ENCODE results near the gene KLC1. TPM values are rescaled to one million over a fixed set of nuclear protein-coding genes. Genes with fewer than 3 reads are reported as not detected.

The KLC1 gene
- total RNA-seq, 3 donors from 2014 or later (not counting 1 experiment from before 2014, with no cell fraction given): 144 to 200 (median 178) TPM

GRCh38 chr14:103724116-103724515, 95.1 kb downstream of the KLC1 start:
- Histone ChIP-seq H3K36me3 (ENCODE audit: control insufficient read depth, insufficient read depth, low read length) (peaks cover 5% of the 10 kb centered on the region), H3K27me3 (ENCODE audit: control insufficient read depth, insufficient read depth, low read length) (no peaks in the 10 kb centered on the region), H3K9me3 (ENCODE audit: control insufficient read depth, insufficient read depth, low read length) (no peaks in the 10 kb centered on the region), H3K4me3 (ENCODE audit: low read length) (no peak overlapping the region), H3K27ac (ENCODE audit: low read length) (no peak overlapping the region), H3K4me1 (ENCODE audit: control insufficient read depth, insufficient read depth, low read length) (no peaks in the 10 kb centered on the region)
- Mint-ChIP-seq H3K36me3 (no peaks in the 10 kb centered on the region), H3K4me3 (no peak overlapping the region), H3K4me1 (peaks cover 0 to 5% of the 10 kb centered on the region in 2 donors), H3K27ac (no peak overlapping the region), H3K9me3 (no peaks in the 10 kb centered on the region), H3K27me3 (ENCODE audit: low read depth in 2 of 2) (no peaks in the 10 kb centered on the region)
- ATAC-seq (no peak), DNase-seq (no peak)
- TF ChIP-seq CTCF (IDR thresholded peaks at IDR 0.05): no peak
- whole genome bisulfite sequencing (ENCODE audit: insufficient coverage): 81% methylated on average over 20 of the region's 20 CpGs
- intact Hi-C loops (cut with micrococcal nuclease): no loop called here

- no peaks in the 10 kb centered on the region for H3K36me3 Mint-ChIP-seq
- no peak for ATAC-seq
- no peak overlapping the region for H3K4me3 ChIP-seq (ENCODE audit: low read length)
- H3K27me3 Mint-ChIP-seq (ENCODE audit: low read depth in 2 of 2): no peaks in the 10 kb centered on the region
- TF ChIP-seq CTCF (IDR thresholded peaks at IDR 0.05): no peak
- H3K4me3 Mint-ChIP-seq: no peak overlapping the region
- WGBS (ENCODE audit: insufficient coverage): 95% methylated on average over 29 of the region's 29 CpGs
- H3K27me3 ChIP-seq (ENCODE audit: control insufficient read depth, insufficient read depth, low read length): no peaks in the 10 kb centered on the region
- no peak overlapping the region for H3K27ac Mint-ChIP-seq
- peaks cover 12% of the 10 kb centered on the region for H3K36me3 ChIP-seq (ENCODE audit: control insufficient read depth, insufficient read depth, low read length)
- no peaks in the 10 kb centered on the region for H3K9me3 ChIP-seq (ENCODE audit: control insufficient read depth, insufficient read depth, low read length)
- intact Hi-C loops (cut with micrococcal nuclease): no loop called here
- H3K4me1 ChIP-seq (ENCODE audit: control insufficient read depth, insufficient read depth, low read length): no peaks in the 10 kb centered on the region
- H3K27ac ChIP-seq (ENCODE audit: low read length): no peak overlapping the region
- peaks cover 0 to 2% of the 10 kb centered on the region in 2 donors for H3K4me1 Mint-ChIP-seq
- H3K9me3 Mint-ChIP-seq: no peaks in the 10 kb centered on the region
- DNase-seq: no peak
Observed at GRCh38 chr14:103725001-103725682, 96.1 kb downstream of the KLC1 start.

GRCh38 chr14:103725739-103726395, 96.9 kb downstream of the KLC1 start:
- Histone ChIP-seq H3K27me3 (ENCODE audit: control insufficient read depth, insufficient read depth, low read length) (no peaks in the 10 kb centered on the region), H3K4me3 (ENCODE audit: low read length) (no peak overlapping the region), H3K4me1 (ENCODE audit: control insufficient read depth, insufficient read depth, low read length) (no peaks in the 10 kb centered on the region), H3K27ac (ENCODE audit: low read length) (no peak overlapping the region), H3K36me3 (ENCODE audit: control insufficient read depth, insufficient read depth, low read length) (peaks cover 12% of the 10 kb centered on the region), H3K9me3 (ENCODE audit: control insufficient read depth, insufficient read depth, low read length) (no peaks in the 10 kb centered on the region)
- intact Hi-C loops (cut with micrococcal nuclease): no loop called here
- no peaks in the 10 kb centered on the region for H3K4me1 Mint-ChIP-seq
- no peak overlapping the region for H3K4me3 Mint-ChIP-seq
- no peaks in the 10 kb centered on the region for H3K27me3 Mint-ChIP-seq (ENCODE audit: low read depth in 2 of 2)
- DNase-seq: no peak
- no peaks in the 10 kb centered on the region for H3K36me3 Mint-ChIP-seq
- no peak for ATAC-seq
- H3K27ac Mint-ChIP-seq: no peak overlapping the region
- no peaks in the 10 kb centered on the region for H3K9me3 Mint-ChIP-seq
- no peak for TF ChIP-seq CTCF (IDR thresholded peaks at IDR 0.05)
- WGBS (ENCODE audit: insufficient coverage): 96% methylated on average over 16 of the region's 16 CpGs
